GM21786 (cell line): ENCODE results near the gene ETNK1.
"Not testable (repeated sequence)": the region's sequence is repeated elsewhere in the genome, so short reads cannot be mapped to it uniquely, and the experiment has no call there.

Experiments
- ATAC-seq: cut with Tn5 transposase; IDR thresholded peaks from one replicate; pipeline ENCODE4 v1.9.1; 2021; ENCODE audit not compliant: unreplicated experiment

The ETNK1 gene

GRCh38 chr12:22684140-22685118 lies 59.5 kb downstream of the ETNK1 start:
- peak; percentile 48 for ATAC-seq

GRCh38 chr12:22686193-22686592 lies 61.2 kb downstream of the ETNK1 start:
- ATAC-seq = no peak

DNA sequence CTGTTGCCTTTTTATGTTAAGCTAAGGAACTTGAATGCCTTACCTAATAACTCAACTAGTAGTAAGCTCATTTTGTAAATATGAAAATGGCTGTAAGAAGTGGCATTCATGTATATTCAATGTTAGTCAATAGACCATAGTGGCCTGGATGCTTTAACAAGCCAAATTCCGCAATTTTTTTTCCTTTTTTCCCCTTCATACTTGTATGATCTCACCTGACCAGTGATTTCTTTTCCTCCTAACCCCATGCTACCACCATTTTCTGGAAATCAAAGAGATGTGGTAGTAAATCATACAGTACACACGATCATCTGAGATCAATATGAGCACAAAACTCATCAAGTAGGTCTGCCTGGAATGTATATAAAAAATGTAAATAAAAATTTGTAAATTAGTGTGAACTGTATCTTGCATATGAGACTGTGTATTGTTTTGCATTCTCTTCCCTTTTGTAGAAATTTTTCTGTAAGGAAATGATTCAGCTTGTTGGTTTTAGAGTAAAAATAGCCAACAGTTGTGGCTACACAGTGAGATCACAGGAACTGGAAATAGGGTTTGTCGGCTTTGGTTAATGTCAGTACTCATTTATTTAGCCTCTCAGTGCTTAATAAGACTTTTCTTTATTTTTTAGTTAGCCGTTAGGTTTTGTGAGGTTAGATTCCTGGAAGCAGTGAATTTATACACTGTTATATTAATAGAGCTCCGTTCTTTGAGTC lies 62.5 kb downstream of the ETNK1 start:
- ATAC-seq = peak; percentile 68

DNA sequence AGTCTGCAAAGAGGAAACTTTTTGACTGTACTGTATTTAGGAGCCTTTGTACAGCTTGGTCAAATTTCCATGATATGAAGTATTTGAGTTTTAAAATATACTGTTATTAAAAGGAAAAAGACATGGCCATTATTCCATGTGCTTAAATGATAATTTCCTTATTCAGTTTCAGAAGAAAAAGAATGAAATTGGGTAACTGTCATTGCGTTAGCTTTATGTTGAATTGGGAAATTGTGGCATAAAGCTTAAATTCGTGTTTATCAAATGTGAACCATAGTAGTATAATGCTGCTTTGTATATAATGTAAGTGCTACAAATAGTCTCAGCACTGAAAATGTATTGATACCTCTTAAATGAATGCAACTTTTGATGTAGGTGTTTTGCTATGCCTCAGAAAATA lies 64.9 kb downstream of the ETNK1 start:
- no peak for ATAC-seq

GRCh38 chr12:22691319-22691718 lies 66.3 kb downstream of the ETNK1 start:
- no peak for ATAC-seq

- not testable (repeated sequence) for ATAC-seq
Observed at GRCh38 chr12:22692467-22692866, 67.5 kb downstream of the ETNK1 start.

DNA sequence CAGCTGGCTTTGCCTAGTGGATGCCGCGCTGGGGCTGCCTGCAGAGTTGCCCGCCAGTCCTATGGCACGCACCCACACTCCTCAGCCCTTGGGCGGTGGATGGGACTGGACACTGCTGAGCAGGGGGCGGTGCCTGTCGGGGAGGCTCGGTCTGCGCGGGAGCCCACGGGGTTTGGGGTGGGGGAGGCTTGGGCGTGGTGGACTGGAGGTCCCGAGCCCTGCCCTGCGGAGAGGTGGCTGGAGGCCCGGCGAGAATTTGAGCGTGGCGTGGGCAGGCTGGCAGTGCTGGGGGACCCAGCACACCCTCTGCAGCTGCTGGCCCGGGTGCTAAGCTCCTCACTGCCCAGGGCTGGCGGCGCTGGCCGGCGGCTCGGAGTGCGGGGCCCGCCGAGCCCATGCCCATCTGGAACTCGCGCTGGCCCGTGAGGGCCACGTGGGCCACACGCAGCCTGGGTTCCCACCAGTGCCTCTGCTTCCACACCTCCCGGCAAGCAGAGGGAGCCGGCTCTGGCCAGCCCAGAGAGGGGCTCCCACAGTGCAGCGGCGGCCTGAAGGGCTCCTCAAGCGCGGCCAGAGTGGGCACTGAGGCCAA lies 68.1 kb downstream of the ETNK1 start:
- no peak for ATAC-seq

- no peak for ATAC-seq
Observed at GRCh38 chr12:22698576-22698975, 73.6 kb downstream of the ETNK1 start.

- ATAC-seq = not testable (repeated sequence)
Observed at GRCh38 chr12:22699705-22700104, 74.7 kb downstream of the ETNK1 start.

- ATAC-seq = no peak
Observed at GRCh38 chr12:22700106-22700505, 75.1 kb downstream of the ETNK1 start.

DNA sequence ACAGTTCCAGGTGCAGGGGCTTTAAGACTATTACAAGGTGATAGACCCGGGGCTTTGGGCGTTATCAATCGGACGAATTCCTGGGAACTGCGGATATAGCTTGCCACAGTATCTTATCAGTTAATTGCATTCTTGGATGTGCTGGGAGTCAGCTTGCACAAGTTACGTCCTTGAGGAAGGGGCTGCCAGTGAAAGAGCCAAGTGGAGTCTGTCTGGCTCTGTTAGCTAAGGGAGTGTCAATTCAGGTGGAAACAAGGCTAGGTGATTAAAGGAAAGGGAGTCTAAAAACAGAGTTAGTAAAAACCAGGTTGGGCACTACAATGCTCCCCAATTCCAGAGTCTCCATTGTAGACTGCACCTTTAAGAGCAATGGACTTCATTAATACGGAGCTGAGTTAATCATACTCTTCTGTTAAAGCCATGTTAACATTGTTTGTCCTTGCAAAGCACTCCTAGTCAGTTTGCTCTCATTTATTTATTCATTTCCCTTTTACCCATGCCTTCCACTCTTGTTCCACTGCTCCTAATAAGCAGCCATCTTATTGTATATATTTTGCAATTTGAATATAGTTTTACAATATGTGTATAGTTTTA lies 76.3 kb downstream of the ETNK1 start:
- not testable (repeated sequence) for ATAC-seq

- no peak for ATAC-seq
Observed at GRCh38 chr12:22702690-22703089, 77.7 kb downstream of the ETNK1 start.

DNA sequence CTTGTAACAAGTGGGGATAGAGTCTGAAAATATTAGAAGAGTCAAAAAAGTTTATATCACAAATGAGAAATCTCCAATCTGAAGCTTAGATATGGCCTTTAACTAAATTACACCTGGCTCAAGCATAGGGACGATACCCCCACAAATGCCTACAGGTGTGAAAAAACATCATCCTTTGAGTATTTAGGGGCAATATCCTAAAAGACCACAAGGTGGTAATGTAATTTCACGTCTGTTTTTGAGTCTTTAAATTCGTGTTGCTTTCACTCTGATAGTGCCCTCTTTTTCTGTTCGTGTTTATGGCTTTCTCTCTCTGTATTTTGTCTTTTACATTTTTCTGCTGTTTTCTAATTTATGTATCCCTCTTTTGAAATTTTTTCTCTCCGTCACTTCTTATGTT lies 84.3 kb downstream of the ETNK1 start:
- no peak for ATAC-seq

GRCh38 chr12:22712083-22712482 lies 87.1 kb downstream of the ETNK1 start:
- no peak for ATAC-seq

DNA sequence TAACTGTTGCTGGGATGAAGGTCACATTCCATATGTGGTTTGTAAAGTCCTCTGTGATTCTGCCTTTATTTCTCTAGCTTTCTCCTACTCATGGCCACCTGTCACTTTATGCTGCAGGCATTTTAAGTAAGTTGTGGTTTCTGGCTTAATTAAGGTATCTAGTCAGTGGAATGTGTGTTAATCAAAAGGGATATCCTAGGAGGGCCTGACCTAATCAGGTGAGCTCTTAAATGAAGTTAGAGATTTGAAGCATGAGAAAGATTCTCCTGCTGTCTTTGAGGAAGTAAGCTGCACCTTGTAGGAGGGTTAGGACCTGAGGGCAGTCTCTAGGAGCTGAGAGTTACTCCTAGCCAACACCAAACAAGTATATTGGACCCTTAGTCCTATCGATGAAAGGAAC lies 90.3 kb downstream of the ETNK1 start:
- ATAC-seq = no peak

- no peak for ATAC-seq
Observed at GRCh38 chr12:22719745-22720144, 94.8 kb downstream of the ETNK1 start.

GRCh38 chr12:22722081-22722480 lies 97.1 kb downstream of the ETNK1 start:
- ATAC-seq = no peak

DNA sequence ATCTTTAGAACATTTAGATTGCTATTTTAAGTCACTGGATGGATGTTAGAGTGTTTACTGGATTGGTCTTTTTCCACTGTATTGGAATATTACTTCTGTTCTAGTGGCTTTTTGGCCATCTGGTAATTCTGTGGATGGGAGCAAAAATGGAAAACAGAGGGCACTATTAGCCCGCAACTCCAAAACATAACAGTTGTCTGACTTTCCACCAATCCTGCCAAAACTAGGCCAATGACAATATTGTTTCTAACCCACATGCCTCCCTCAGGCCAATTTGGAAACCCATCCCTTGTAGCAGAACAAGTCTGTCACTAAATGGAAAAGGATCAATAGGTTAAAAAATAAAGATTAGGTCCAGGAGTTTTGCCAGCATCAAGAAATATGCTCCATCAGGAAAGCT lies 97.8 kb downstream of the ETNK1 start:
- no peak for ATAC-seq

- no peak for ATAC-seq
Observed at GRCh38 chr12:22728987-22729386, 104.0 kb downstream of the ETNK1 start.

GRCh38 chr12:22729431-22729956 lies 104.5 kb downstream of the ETNK1 start:
- ATAC-seq = no peak

DNA sequence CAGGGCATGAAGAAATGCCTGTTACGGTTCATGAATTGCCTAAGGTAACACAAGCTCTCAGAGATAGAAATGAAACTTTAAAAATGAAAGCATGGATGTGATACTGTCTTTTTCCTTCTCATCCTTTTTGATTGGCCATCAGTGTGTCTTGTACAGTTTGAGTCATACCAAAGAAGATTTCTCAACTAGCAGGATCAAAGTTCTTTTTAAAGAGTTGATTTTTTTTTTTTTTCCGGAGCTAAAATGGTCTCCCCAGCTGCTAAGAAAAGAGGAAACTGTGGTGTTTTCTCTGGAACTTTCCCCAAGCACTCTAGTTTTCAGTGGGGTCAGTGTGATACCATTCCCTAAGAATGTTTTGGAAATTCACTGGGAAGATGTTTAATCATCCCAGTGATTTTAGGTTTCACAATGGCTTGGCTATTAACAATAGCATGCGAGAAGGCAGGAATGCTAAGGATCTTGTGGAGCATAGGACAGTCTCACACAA lies 105.0 kb downstream of the ETNK1 start:
- ATAC-seq = no peak
